HUES6 (cell line): ENCODE measurements around the gene DONSON.

Source experiments
- H3K27ac ChIP-seq: 2 replicates; pipeline ENCODE4 v1.7.0; 2013; ENCODE audit warnings: low read depth, mild to moderate bottlenecking, low read length, inconsistent platforms
- H3K27me3 ChIP-seq: 2 replicates; pipeline ENCODE4 v1.6.1; 2013; ENCODE audit warnings: low read length; ENCODE audit not compliant: control insufficient read depth, insufficient read depth
- H3K36me3 ChIP-seq: 2 replicates; pipeline ENCODE4 v1.6.1; 2013; ENCODE audit warnings: low read length; ENCODE audit not compliant: control insufficient read depth, insufficient read depth
- H3K4me1 ChIP-seq: 2 replicates; pipeline ENCODE4 v1.6.1; 2013; ENCODE audit warnings: low read length; ENCODE audit not compliant: control insufficient read depth, insufficient read depth
- H3K4me3 ChIP-seq: 2 replicates; pipeline ENCODE4 v1.5.1; 2013; ENCODE audit warnings: low read depth, low read length
- H3K9ac ChIP-seq: one replicate; pipeline ENCODE4 v1.6.1; 2013; ENCODE audit warnings: mild to moderate bottlenecking, low read length
- H3K9me3 ChIP-seq: 2 replicates; pipeline ENCODE4 v1.6.1; 2013; ENCODE audit warnings: low read depth, low read length; ENCODE audit not compliant: control insufficient read depth, insufficient read depth

Gene DONSON

GRCh38 chr21:33551664-33552063, 36.8 kb downstream of the DONSON start:
- Histone ChIP-seq H3K4me3 (no peak overlapping the region), H3K9ac (no peak overlapping the region), H3K4me1 (no peaks in the 10 kb centered on the region), H3K27ac (no peak overlapping the region), H3K36me3 (peaks cover 95% of the 10 kb centered on the region), H3K9me3 (no peaks in the 10 kb centered on the region), H3K27me3 (no peaks in the 10 kb centered on the region)

GRCh38 chr21:33550772-33551660, 37.5 kb downstream of the DONSON start:
- Histone ChIP-seq H3K27ac (no peak overlapping the region), H3K4me3 (no peak overlapping the region), H3K9me3 (no peaks in the 10 kb centered on the region), H3K27me3 (no peaks in the 10 kb centered on the region), H3K36me3 (peaks cover 96% of the 10 kb centered on the region), H3K4me1 (no peaks in the 10 kb centered on the region), H3K9ac (no peak overlapping the region)

- no peak overlapping the region for H3K4me3 ChIP-seq
- no peak overlapping the region for H3K9ac ChIP-seq
- peaks cover 87% of the 10 kb centered on the region for H3K36me3 ChIP-seq
- H3K27me3 ChIP-seq = no peaks in the 10 kb centered on the region
- H3K4me1 ChIP-seq = no peaks in the 10 kb centered on the region; the same call in 1 of the 2 replicates
- no peak overlapping the region for H3K27ac ChIP-seq
- no peaks in the 10 kb centered on the region for H3K9me3 ChIP-seq
Observed at GRCh38 chr21:33549848-33550771, 38.4 kb downstream of the DONSON start.

- Histone ChIP-seq H3K9ac (no peak overlapping the region), H3K4me1 (no peaks in the 10 kb centered on the region; the same call in 1 of the 2 replicates), H3K9me3 (no peaks in the 10 kb centered on the region), H3K27ac (no peak overlapping the region), H3K36me3 (peaks cover 49% of the 10 kb centered on the region), H3K4me3 (no peak overlapping the region), H3K27me3 (no peaks in the 10 kb centered on the region)
Observed at GRCh38 chr21:33546086-33546485, 42.4 kb downstream of the DONSON start.

GRCh38 chr21:33544451-33545195, 43.9 kb downstream of the DONSON start:
- peak overlapping the region; percentile 97 for H3K9ac ChIP-seq
- no peak overlapping the region for H3K27ac ChIP-seq
- no peaks in the 10 kb centered on the region for H3K27me3 ChIP-seq
- peak overlapping the region; percentile 78 for H3K4me3 ChIP-seq
- H3K9me3 ChIP-seq = no peaks in the 10 kb centered on the region
- H3K36me3 ChIP-seq = peaks cover 41% of the 10 kb centered on the region
- H3K4me1 ChIP-seq = no peaks in the 10 kb centered on the region; the same call in 1 of the 2 replicates

- H3K27ac ChIP-seq = peak overlapping the region; percentile 92
- H3K36me3 ChIP-seq = peaks cover 39% of the 10 kb centered on the region
- peak overlapping the region; percentile 78 for H3K4me3 ChIP-seq
- no peaks in the 10 kb centered on the region for H3K27me3 ChIP-seq
- no peaks in the 10 kb centered on the region for H3K9me3 ChIP-seq
- peak overlapping the region; percentile 97 for H3K9ac ChIP-seq
- H3K4me1 ChIP-seq = no peaks in the 10 kb centered on the region; the same call in 1 of the 2 replicates
Observed at GRCh38 chr21:33543505-33544129, 44.9 kb downstream of the DONSON start.

- Histone ChIP-seq H3K4me3 (peak within 1 kb of the TSS; percentile 78), H3K9me3 (no peaks in the 10 kb centered on the region), H3K9ac (peak within 1 kb of the TSS; percentile 97), H3K27me3 (no peaks in the 10 kb centered on the region), H3K4me1 (no peaks in the 10 kb centered on the region; the same call in 1 of the 2 replicates), H3K36me3 (peaks cover 39% of the 10 kb centered on the region), H3K27ac (peak within 1 kb of the TSS; percentile 92)
Observed at GRCh38 chr21:33542640-33543504, 45.6 kb downstream of the DONSON start, which contains the start of gene SON. TSS of gene SON (plus strand) at chr21:33543038. CDS start at chr21:33543093, 55 bp downstream.

- Histone ChIP-seq H3K4me3 (peak within 1 kb of the TSS; percentile 78), H3K36me3 (peaks cover 41% of the 10 kb centered on the region), H3K27ac (peak within 1 kb of the TSS; percentile 92), H3K27me3 (no peaks in the 10 kb centered on the region), H3K4me1 (no peaks in the 10 kb centered on the region; the same call in 1 of the 2 replicates), H3K9ac (peak within 1 kb of the TSS; percentile 97), H3K9me3 (no peaks in the 10 kb centered on the region)
Observed at GRCh38 chr21:33541756-33542639, 46.5 kb downstream of the DONSON start, which contains the start of gene GART. TSS of gene GART (minus strand) at chr21:33542117. CDS start at chr21:33539315, 2,802 bp downstream.
